ENCODE measurements around the gene KCNB1.

DNA sequence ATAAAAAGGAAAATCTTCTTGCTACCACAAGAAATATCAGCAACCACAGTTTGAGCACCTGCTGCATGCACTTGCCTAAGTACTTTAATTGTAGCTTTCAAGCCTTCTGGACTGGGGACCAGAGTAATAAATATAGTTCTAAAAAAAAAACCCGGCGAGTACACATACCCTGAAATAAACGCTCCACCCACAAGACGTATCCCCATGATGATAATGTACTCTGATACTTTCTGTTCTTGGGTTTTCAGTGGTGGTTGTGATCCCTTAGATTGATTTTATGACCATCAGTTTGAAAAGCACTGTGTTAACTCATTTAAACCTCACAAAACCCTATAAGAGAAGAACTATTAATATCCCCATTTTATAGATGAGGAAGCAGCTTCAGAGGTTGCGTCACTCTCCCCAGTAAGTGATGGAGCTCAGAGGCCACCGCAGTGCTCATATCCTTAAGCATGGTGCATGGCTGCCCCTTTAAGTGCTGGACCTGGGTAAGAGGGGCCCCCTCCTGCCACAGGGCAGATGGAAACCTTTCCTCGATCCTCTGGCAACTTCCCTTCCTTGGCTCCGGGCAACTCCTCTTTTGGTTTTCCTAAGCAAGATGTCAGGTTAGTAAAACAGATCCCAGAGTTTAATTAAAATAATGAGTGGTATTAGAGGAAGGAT, 67.3 kb downstream of the KCNB1 start:
- TF ChIP-seq, protein P1, sequence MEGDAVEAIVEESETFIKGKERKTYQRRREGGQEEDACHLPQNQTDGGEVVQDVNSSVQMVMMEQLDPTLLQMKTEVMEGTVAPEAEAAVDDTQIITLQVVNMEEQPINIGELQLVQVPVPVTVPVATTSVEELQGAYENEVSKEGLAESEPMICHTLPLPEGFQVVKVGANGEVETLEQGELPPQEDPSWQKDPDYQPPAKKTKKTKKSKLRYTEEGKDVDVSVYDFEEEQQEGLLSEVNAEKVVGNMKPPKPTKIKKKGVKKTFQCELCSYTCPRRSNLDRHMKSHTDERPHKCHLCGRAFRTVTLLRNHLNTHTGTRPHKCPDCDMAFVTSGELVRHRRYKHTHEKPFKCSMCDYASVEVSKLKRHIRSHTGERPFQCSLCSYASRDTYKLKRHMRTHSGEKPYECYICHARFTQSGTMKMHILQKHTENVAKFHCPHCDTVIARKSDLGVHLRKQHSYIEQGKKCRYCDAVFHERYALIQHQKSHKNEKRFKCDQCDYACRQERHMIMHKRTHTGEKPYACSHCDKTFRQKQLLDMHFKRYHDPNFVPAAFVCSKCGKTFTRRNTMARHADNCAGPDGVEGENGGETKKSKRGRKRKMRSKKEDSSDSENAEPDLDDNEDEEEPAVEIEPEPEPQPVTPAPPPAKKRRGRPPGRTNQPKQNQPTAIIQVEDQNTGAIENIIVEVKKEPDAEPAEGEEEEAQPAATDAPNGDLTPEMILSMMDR (IDR thresholded peaks at IDR 0.05): no peak
- peak in 2 of 3 donors; percentile 38 to 57 for TF ChIP-seq POLR2AphosphoS5 (IDR thresholded peaks at IDR 0.05)

Data from transverse colon (tissue), 4 donors.